ENCODE data around the gene DFFA. TPM values are rescaled to one million over a fixed set of nuclear protein-coding genes. Genes with fewer than 3 reads are reported as not detected.

The DFFA gene
- total RNA-seq, 1 experiment from 2014 or later, result 102 TPM

Other genes starting within 250 kb of the DFFA start
- 266 and 357 TPM in 2 replicates for gene PGD, start 73.5 kb downstream of the DFFA start, total RNA-seq (2014; rRNA removed; shearing (Covaris generic))
- 11.0 and 14.3 TPM in 2 replicates for gene CENPS, start 42.1 kb downstream of the DFFA start, total RNA-seq (2014; rRNA removed; shearing (Covaris generic))
- gene CORT, start 22.5 kb downstream of the DFFA start, total RNA-seq (2014; rRNA removed; shearing (Covaris generic)), result not detected in 2 replicates
- gene PEX14, start 2.4 kb upstream of the DFFA start, total RNA-seq (2014; rRNA removed; shearing (Covaris generic)), result 33.4 and 34.7 TPM in 2 replicates